ENCODE data around the gene NTRK3.

DNA sequence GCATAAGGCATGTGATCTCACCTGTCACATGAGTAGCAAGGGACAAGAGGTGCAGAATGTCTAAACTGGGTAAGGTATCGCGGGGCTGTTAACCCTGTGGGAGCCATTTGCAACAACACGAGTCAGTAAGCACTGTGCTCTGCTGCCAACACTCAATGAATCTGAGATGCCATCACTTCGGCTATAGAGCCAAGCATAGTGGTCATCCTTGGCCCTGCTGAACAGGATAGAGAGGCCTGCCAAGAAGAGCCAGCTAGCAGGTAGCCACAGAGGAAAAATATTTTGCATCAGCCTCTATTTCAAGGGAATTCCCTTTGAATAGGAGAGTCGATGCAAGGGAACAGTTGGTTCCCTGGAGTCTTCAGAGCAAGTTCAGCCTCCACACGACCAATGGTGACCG, 137.8 kb downstream of the NTRK3 start:
- TF ChIP-seq JUND (IDR thresholded peaks at IDR 0.05; ENCODE audit: low read length): no peak
- TF ChIP-seq, protein P1, sequence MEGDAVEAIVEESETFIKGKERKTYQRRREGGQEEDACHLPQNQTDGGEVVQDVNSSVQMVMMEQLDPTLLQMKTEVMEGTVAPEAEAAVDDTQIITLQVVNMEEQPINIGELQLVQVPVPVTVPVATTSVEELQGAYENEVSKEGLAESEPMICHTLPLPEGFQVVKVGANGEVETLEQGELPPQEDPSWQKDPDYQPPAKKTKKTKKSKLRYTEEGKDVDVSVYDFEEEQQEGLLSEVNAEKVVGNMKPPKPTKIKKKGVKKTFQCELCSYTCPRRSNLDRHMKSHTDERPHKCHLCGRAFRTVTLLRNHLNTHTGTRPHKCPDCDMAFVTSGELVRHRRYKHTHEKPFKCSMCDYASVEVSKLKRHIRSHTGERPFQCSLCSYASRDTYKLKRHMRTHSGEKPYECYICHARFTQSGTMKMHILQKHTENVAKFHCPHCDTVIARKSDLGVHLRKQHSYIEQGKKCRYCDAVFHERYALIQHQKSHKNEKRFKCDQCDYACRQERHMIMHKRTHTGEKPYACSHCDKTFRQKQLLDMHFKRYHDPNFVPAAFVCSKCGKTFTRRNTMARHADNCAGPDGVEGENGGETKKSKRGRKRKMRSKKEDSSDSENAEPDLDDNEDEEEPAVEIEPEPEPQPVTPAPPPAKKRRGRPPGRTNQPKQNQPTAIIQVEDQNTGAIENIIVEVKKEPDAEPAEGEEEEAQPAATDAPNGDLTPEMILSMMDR (IDR thresholded peaks at IDR 0.05; ENCODE audit: control extremely low read depth in 1 of 3, insufficient read depth in 1 of 3, low read depth in 1 of 3, low read length in 3 of 3): no peak
- TF ChIP-seq TAF1 (IDR thresholded peaks at IDR 0.05; ENCODE audit: low read depth, low read length): no peak
- no peak for TF ChIP-seq ZNF274 (IDR thresholded peaks at IDR 0.05; ENCODE audit: borderline replicate concordance, extremely low read depth, low read length)
- no peak for TF ChIP-seq SIN3A (conservative IDR thresholded peaks at IDR 0.05 in 1 of 2, IDR thresholded peaks at IDR 0.05 in 1 of 2; ENCODE audit: low read depth in 1 of 2, low read length in 2 of 2)
- no peak for TF ChIP-seq EZH2 (IDR thresholded peaks at IDR 0.05; ENCODE audit: low read depth, low read length, severe bottlenecking)
- TF ChIP-seq, protein P2, sequence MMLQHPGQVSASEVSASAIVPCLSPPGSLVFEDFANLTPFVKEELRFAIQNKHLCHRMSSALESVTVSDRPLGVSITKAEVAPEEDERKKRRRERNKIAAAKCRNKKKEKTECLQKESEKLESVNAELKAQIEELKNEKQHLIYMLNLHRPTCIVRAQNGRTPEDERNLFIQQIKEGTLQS (IDR thresholded peaks at IDR 0.05; ENCODE audit: insufficient read depth, low read depth, low read length): no peak
